Endothelial cell of umbilical vein (primary cell): ENCODE results near the gene WAS. TPM values are rescaled to one million over a fixed set of nuclear protein-coding genes. Genes with fewer than 3 reads are reported as not detected.

Experiments
- BruUV-seq: library from RNA; stranded (reverse); fragments of 400-500 nt; replicated peaks from 2 replicates; lab custom pipeline; 2021; lab: Mats Ljungman, UMichigan
- CTCF ChIA-PET: fragments of 300-600, 350-600 bp; sonication (Branson Sonifier 250); formaldehyde crosslinking; loops from one replicate; lab custom pipeline; 2021; ENCODE audit warnings: antibody characterized with exemption, inconsistent platforms; lab: Charles Lee
- POLR2A ChIA-PET: fragments of 300-600, 350-600 bp; sonication (Branson Sonifier 250); formaldehyde crosslinking; loops from one replicate; lab custom pipeline; 2021; ENCODE audit warnings: antibody characterized with exemption, inconsistent platforms; lab: Charles Lee
- DNase-seq: peaks from one replicate; pipeline ENCODE4 v3.0.0-alpha.2; 2011; ENCODE audit warnings: low read depth, low spot score
- FAIRE-seq: peaks from 2 replicates; lab custom pipeline; 2011; peaks lifted over from hg19 to GRCh38; lab: Jason Lieb, UNC
- H2AFZ ChIP-seq: 2 replicates; pipeline ENCODE4 v1.6.0; 2012; ENCODE audit warnings: low read depth, low read length, control low read depth, inconsistent platforms
- H3K27ac ChIP-seq: 2 replicates; pipeline ENCODE4 v1.5.1; 2011; ENCODE audit warnings: low read depth, mild to moderate bottlenecking, control low read depth, low read length, moderate library complexity; ENCODE audit not compliant: insufficient read depth
- H3K27me3 ChIP-seq, 2 experiments: 2 replicates each; pipeline versions ENCODE4 v1.6.0 to v1.6.1; 2011; ENCODE audit warnings: low read length in 2 of 2, mixed read lengths in 1 of 2; ENCODE audit not compliant: control insufficient read depth in 2 of 2, insufficient read depth in 2 of 2
- H3K36me3 ChIP-seq, 2 experiments: 2 replicates in 1 of 2; 3 replicates in 1 of 2; pipeline ENCODE4 v1.5.1; 2011; ENCODE audit warnings: low read length in 2 of 2, mild to moderate bottlenecking in 1 of 2, moderate library complexity in 1 of 2; ENCODE audit not compliant: control insufficient read depth in 2 of 2, insufficient read depth in 2 of 2; ENCODE audit errors: extremely low read depth in 1 of 2
- H3K4me1 ChIP-seq: 3 replicates; pipeline ENCODE4 v1.5.1; 2011; ENCODE audit warnings: mild to moderate bottlenecking, low read length; ENCODE audit not compliant: control insufficient read depth, insufficient read depth; ENCODE audit errors: extremely low read depth
- H3K4me2 ChIP-seq: 2 replicates; pipeline ENCODE4 v1.6.1; 2011; ENCODE audit warnings: low read length, control low read depth, mixed read lengths; ENCODE audit not compliant: insufficient read depth
- H3K4me3 ChIP-seq, 3 experiments: fragments of 200-600 bp in 1 of 3; sonication (generic), shearing (Covaris generic) in 1 of 3; replicated peaks in 1 of 3; 2 replicates each; pipeline ENCODE4 v1.5.1; 2011 to 2016; ENCODE audit warnings: control low read depth in 3 of 3, low read length in 3 of 3, mild to moderate bottlenecking in 2 of 3, inconsistent platforms in 1 of 3, low read depth in 1 of 3, moderate library complexity in 1 of 3; ENCODE audit not compliant: insufficient read depth in 1 of 3
- H3K79me2 ChIP-seq: 2 replicates; pipeline ENCODE4 v1.6.0; 2012; ENCODE audit warnings: low read length, inconsistent platforms; ENCODE audit not compliant: control insufficient read depth, insufficient read depth
- H3K9ac ChIP-seq: replicated peaks from 2 replicates; pipeline ENCODE3; 2011; ENCODE audit warnings: low read length, control low read depth; ENCODE audit not compliant: insufficient read depth; ENCODE audit errors: extremely low read depth
- H3K9me1 ChIP-seq: replicated peaks from 3 replicates; pipeline ENCODE4 v1.6.0; 2011; ENCODE audit warnings: mild to moderate bottlenecking, low read length; ENCODE audit not compliant: control insufficient read depth, insufficient read depth; ENCODE audit errors: extremely low read depth
- H3K9me3 ChIP-seq: replicated peaks from 2 replicates; pipeline ENCODE4 v1.5.1; 2012; ENCODE audit warnings: low read length, inconsistent platforms; ENCODE audit not compliant: control insufficient read depth, insufficient read depth
- H4K20me1 ChIP-seq: replicated peaks from 2 replicates; pipeline ENCODE3; 2011; ENCODE audit warnings: mild to moderate bottlenecking, low read length; ENCODE audit not compliant: control insufficient read depth, insufficient read depth; ENCODE audit errors: extremely low read depth
- CTCF ChIP-seq, 2 donors: IDR thresholded peaks; 1 replicate in 1 of 2; 2 replicates in 1 of 2; pipeline ENCODE4 v1.5.1; 2011; ENCODE audit warnings: low read length in 2 of 2, mild to moderate bottlenecking in 2 of 2, moderate library complexity in 2 of 2, control low read depth in 1 of 2, inconsistent platforms in 1 of 2, low read depth in 1 of 2; ENCODE audit not compliant: insufficient read depth in 1 of 2; ENCODE audit errors: extremely low read depth in 1 of 2
- FOS ChIP-seq: IDR thresholded peaks from 2 replicates; pipeline ENCODE4 v1.6.1; 2011; ENCODE audit warnings: mild to moderate bottlenecking, low read length, moderate library complexity, borderline replicate concordance; ENCODE audit not compliant: insufficient read depth
- GATA2 ChIP-seq: IDR thresholded peaks from 2 replicates; pipeline ENCODE4 v1.7.0; 2011; ENCODE audit warnings: low read depth, mild to moderate bottlenecking, moderate library complexity, mixed read lengths, low read length; ENCODE audit not compliant: insufficient read length, insufficient read depth
- MAX ChIP-seq: IDR thresholded peaks from 2 replicates; pipeline ENCODE4 v1.6.1; 2011; ENCODE audit not compliant: insufficient read depth, insufficient read length
- MYC ChIP-seq: IDR thresholded peaks from one replicate; pipeline ENCODE4 v1.6.1; 2011; ENCODE audit warnings: mild to moderate bottlenecking, low read depth, low read length
- POLR2A ChIP-seq: IDR thresholded peaks from 2 replicates; pipeline ENCODE4 v1.6.1; 2012; ENCODE audit warnings: low read depth, mild to moderate bottlenecking, control low read depth, low read length
- POLR2AphosphoS5 ChIP-seq: IDR thresholded peaks from 2 replicates; pipeline ENCODE4 v1.6.1; 2012; ENCODE audit warnings: low read depth, mild to moderate bottlenecking, control low read depth, low read length, moderate library complexity; ENCODE audit not compliant: insufficient read depth
- dilution Hi-C: fragments of 300-500 bp; cut with MboI; formaldehyde crosslinking; loops from one replicate; pipeline ENCODE4 v1.15.0; 2019; ENCODE audit warnings: low sequenced_read_pairs; ENCODE audit not compliant: extremely low pct_ligation_motif_present
- intact Hi-C: fragments of 100-400 bp; cut with micrococcal nuclease; formaldehyde crosslinking; loops from one replicate; pipeline ENCODE4 v1.10.0; 2022
- polyA plus RNA-seq, 4 experiments: library from polyadenylated mRNA; depleted of rRNA in 3 of 4; stranded (reverse) in 3 of 4; unstranded in 1 of 4; fragments of >200 nt; gene quantifications; 2 replicates each; pipeline versions ENCODE4 v1.2.1 to v1.2.3, GENCODE V29; 2011 to 2012; ENCODE audit warnings: missing spikeins in 1 of 4
- total RNA-seq: library from RNA; stranded (reverse); gene quantifications from 2 replicates; pipeline ENCODE4 v1.2.3, GENCODE V29; 2021

The WAS gene
- total and polyA plus RNA-seq, 2 donors (not counting 3 experiments of a cell fraction or from before 2014, with no cell fraction given), result 0.73 TPM; not detected in 1

GRCh38 chrX:48709522-48710112 lies 26.0 kb downstream of the WAS start:
- Histone ChIP-seq H3K9me1 (no peaks in the 10 kb centered on the region), H2AFZ (no peak overlapping the region), H4K20me1 (no peaks in the 10 kb centered on the region), H3K27me3 (peaks cover 0 to 2% of the 10 kb centered on the region in 2 experiments), H3K27ac (no peak overlapping the region), H3K9me3 (no peaks in the 10 kb centered on the region), H3K4me2 (no peak overlapping the region), H3K36me3 (no peaks in the 10 kb centered on the region), H3K4me1 (no peaks in the 10 kb centered on the region), H3K9ac (no peak overlapping the region), H3K4me3 (no peak overlapping the region), H3K79me2 (no peaks in the 10 kb centered on the region)
- TF ChIP-seq POLR2A (no peak), GATA2 (no peak), POLR2AphosphoS5 (no peak), MAX (no peak), FOS (no peak), CTCF (IDR thresholded peaks at IDR 0.05; ENCODE audit: extremely low read depth in 1 of 2, insufficient read depth in 1 of 2, low read depth in 1 of 2, low read length in 2 of 2) (no peak), MYC (no peak)
- POLR2A ChIA-PET, result no interaction called here
- dilution Hi-C loops (no loop called here), intact Hi-C loops (no loop called here)
- FAIRE-seq, result no peak
- no TSS peak for BruUV-seq
- CTCF ChIA-PET, result no interaction called here
- DNase-seq, result no peak
